ENCODE results near the gene EIF4E3.

Gene EIF4E3

DNA sequence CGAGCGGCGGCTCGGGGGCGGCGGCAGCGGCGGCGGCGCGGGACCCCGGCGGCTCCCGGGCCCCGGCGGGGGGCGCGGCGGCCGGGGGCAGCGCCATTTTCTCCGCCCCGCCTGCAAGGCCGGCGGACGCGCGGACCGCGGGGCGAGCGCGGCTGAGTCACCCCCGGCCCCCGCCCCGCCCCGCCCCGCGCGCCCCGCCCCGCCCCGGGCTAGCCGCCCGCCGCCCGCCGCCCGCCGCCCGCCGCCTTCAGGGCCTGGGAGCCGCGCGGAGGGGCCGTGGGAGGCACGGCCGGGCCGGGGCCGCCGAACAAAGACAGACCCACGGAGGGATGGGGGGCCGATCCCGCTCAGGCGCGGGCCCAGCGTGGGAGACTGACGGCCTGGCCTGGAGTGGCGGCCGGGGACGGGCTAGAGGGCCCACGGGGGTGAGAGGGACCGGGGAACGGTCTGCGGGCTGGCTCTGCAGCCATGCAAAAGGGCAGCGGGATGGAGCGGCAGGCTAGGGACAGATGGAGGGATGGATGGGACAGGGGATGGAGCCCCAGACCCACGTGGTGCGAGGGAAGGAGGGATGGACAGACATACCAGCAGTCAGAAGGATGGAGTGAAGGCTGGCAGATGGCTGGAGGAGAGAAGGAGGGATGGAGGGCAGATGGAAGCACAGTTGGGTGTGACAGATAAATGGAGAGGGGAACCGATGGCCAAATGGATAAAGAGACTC, at the start of gene EIF4E3:
TSS of gene EIF4E3 (minus strand) at position 132 of the 721 bp plus-strand sequence. CDS start at position 97, 35 bp downstream.
- peak; percentile 60 for DNase-seq

DNA sequence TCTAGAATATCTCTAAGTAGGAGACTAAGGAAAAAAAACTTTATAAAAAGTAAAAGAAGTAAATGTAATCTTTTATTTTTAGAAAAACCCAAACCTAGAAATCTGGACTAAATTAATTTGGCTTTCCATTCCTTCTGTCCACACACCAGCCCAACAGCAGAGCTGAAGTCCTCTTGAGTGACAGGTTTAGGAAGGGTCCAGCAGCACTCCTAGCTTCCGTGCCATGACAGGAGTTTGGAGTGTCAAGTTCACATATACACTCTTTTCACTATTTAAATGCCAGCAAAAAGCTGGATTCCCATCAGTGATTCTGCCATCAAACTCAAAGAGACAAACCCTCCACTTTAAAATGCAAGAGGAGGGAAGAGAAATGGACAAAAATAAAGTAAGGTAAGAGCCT, 46.7 kb upstream of the EIF4E3 start:
- DNase-seq = no peak

DNA sequence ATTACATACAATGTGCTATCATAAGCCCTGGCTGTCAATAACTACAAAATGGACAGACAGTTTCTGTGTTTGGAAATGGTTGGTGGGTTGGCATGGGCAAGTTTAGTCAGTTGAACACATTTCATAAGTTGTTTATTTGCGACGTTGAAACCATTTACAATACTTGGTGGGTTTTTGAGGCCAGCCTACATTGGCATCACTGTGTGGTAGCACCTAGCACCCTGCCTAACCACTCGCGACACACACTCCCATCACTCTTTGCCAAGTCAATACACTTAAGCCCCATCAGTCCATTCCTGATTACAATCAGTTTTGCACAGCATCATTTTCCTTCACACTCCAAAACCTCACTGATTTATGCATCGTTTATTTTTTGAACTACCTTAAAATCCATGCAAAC, 45.9 kb upstream of the EIF4E3 start:
- DNase-seq = no peak

DNA sequence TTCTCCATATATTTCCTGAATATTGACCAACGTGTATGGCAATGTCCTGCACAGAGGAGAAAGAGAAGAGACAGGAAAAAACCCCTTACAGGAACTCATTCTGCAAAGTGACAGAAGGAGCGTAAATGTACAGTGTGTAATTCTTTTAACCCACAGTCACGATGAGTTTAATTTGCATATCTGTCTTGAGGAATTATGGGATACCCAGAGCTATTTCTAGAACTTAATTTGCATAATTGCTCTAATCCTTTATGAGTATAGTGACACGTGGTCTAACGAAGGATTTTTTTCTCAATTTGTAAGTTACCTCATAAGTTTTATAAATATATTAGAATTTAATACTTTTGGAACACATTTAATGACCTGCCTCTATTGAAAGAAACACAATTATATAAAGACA, 38.2 kb upstream of the EIF4E3 start:
- no peak for DNase-seq

DNA sequence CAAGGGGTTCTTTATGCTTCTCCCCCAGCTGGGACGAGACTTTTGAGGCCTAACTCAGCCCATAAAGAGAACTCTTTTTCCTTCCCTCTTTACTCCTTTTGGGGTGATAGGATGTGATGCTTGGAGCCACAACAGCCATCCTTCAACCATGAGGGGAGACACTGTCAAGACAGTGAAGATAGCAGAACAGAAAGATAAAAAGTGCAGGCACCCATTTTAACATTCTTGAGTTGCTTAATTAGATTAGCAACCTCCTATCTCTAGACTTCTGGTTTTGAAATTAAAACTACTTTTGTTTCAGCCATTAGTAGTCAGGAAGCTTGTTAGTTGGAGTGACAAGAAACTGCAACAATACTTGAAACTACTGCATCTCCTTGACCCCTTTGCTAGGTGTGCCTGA, 34.9 kb upstream of the EIF4E3 start:
- DNase-seq = no peak

DNA sequence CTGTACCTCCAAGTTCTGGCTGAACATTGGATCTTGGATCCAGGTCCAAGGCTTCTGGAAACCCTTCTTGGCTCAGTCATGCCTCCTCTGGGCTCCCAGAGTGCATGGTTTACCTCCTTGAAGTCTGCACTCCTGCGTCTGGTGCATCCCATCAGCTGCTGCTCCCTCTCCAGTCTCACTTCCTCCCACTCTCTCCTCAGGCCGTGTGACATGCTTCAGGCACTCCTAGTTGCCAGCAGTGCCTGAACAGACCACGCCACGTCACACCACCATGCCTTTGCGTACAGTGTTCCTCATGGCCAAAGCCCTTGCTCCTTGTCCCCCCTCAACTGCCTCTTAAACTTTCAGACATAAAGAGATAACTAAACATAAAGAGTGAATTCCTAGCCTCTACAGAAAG, 34.2 kb upstream of the EIF4E3 start:
- no peak for DNase-seq

DNA sequence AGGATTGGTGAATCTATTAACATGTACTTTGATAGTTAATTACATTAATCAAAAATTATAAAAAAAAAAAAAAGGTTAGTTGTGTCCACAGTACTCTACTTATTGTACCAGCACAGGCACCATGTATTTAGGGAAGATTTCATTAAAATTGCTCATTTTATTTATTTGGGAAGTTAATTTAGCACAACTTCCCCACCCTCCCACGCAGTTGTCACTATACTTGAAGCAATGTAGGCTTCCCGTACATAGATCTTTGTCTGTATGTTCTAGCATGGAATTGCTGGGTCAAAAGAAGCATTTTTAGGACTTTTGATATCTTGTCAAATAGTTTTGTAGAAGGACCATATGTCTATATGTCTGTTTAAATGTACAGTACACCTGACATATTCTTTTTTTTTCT, 32.9 kb upstream of the EIF4E3 start:
- no peak for DNase-seq

DNA sequence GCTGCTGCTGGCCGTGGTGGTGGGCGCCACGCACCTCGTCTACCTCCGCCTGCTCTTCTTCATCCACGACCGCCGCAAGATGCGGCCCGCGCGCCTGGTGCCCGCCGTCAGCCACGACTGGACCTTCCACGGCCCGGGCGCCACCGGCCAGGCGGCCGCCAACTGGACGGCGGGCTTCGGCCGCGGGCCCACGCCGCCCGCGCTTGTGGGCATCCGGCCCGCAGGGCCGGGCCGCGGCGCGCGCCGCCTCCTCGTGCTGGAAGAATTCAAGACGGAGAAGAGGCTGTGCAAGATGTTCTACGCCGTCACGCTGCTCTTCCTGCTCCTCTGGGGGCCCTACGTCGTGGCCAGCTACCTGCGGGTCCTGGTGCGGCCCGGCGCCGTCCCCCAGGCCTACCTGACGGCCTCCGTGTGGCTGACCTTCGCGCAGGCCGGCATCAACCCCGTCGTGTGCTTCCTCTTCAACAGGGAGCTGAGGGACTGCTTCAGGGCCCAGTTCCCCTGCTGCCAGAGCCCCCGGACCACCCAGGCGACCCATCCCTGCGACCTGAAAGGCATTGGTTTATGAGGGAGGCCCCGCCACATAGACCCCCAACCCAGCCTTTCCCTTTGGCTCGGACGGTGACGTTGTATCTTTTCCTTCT, 29.5 kb upstream of the EIF4E3 start:
- DNase-seq = peak; percentile 12

DNA sequence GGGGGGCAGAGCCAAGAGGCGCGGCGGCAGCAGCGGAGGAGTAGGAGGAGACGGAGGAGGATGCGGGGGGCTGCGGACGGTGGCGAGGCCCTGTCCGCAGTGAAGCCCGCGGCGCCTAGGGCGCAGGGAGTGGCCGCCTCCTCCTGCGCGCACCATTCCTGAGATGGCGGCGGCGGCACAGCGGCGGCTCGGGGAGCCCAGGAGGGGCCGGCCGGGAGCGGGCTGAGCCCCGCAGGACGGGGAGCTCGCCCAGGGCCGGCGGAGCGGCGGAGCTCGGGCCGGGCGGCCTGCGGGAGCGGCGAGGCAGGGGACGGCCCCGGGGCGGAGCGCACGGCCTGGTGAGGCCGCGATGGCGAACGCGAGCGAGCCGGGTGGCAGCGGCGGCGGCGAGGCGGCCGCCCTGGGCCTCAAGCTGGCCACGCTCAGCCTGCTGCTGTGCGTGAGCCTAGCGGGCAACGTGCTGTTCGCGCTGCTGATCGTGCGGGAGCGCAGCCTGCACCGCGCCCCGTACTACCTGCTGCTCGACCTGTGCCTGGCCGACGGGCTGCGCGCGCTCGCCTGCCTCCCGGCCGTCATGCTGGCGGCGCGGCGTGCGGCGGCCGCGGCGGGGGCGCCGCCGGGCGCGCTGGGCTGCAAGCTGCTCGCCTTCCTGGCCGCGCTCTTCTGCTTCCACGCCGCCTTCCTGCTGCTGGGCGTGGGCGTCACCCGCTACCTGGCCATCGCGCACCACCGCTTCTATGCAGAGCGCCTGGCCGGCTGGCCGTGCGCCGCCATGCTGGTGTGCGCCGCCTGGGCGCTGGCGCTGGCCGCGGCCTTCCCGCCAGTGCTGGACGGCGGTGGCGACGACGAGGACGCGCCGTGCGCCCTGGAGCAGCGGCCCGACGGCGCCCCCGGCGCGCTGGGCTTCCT, 28.8 kb upstream of the EIF4E3 start, which contains the start of gene GPR27:
TSS of gene GPR27 (plus strand) at position 155 of the 909 bp plus-strand sequence. CDS start at position 350, 195 bp downstream.
- DNase-seq = peak; percentile 62

DNA sequence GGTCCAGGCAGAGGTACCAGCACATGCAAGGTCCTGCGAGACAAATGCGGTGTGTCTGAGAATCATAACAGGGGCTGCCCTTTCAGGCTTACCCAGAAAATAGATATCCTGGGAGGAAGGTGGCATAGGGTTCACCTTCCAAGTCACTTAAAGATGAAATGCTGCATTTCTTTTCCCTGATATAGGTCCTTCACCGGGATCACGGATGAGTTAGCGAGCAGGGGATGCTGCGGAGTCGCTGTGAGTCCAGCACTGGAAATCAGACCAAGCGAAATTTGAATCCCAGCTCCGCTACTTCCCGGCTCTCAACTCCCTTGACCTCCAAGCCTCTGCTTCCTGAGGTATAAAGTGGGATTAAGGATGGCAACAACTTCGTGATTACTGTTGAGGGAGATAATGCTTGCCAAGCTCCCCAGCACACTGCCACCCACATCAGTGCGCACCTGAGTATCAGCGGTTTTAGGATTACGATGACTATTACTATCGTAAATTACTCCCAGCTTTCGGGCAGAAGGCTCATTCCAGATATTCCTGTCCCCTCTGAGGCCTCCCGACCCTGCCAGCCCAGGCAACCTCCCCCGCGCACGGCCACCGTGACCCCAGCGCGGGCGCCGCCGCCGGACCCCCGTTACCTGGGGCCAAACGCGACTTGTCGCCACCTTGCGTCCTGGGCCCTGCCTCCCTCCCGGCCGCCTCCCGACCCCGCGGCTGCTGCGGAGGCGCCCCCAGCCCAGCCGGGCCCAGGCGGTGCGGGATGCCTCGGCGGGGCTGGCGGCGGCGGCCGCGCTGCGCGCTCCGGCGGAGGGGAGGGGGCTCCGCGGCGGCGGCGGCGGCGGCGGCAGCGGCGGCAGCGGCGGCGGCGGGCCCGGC, 27.9 kb upstream of the EIF4E3 start:
- DNase-seq = peak; percentile 14

DNA sequence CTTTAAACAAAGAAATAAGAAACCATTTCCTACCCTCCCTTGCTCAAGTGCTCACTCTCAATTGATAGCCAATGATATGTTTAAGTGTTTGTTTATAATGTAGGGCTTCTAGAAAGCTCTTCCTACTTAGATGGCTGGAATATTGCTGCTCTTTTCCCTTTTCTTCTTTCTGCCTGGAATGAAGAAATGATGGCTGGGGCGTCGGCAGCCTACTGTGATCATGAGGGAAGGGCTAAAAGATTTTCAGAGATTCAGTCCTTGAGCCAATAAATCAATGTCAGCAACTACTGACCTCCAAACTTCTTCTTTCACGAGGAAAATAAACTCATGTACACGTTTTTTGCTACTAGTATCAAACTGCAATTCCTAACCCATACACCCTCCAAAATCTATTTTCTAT, 26.4 kb upstream of the EIF4E3 start:
- no peak for DNase-seq

DNA sequence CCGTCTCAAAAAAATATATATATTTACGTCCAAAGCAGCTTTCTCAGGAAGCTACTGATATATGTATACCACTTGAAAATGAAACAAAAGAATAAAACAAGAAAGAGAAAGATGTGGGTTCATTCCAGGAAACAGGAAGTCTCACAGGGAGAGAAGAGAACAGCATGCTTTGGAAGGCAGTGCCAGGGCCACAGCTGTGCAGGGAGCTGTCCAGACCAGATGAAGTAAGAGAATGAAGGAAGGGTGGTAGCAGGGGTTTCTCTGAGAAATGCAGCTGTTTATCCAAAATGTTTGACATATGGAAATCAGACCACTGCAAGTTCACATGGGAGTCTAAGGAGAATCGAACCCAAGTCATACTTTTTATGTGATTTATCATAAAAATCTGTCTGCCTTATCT, 19.5 kb upstream of the EIF4E3 start:
- DNase-seq = no peak

DNA sequence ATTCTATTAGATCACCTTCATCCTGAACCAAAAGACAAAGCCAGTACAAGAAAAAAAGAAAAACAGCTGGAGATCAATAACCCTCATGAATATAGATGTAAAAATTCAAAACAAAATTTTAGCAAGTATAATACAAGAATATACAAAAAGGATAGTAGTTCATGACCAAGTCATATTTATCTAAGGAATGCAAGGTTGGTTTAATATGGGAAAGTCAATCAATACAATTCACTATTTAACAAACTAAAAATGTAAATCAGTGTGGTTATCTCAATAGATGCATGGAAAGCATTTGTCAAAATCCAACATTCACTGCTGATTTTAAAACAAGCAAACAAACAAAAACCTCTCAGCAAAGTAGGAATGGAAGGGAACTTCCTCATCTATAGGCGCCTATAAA, 17.4 kb upstream of the EIF4E3 start:
- DNase-seq = no peak

DNA sequence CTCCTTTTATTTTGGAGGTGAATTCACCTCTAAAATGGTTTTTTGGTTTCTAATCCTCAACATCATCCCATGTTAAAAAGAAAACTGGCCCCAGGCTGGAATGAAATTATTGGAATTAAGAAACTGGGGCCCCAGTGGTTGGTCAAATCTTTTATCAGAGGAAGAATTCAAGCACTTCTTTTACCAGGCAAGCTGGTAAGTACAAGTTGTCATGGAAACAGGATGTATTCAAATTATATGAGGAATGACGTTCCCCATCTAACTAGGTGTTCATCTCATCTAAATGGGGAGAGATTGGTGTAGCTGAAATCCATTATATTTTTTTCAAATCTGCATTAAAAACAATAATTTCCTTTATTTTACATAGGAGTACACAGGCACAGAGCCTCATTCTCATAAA, 9.7 kb upstream of the EIF4E3 start:
- no peak for DNase-seq

DNA sequence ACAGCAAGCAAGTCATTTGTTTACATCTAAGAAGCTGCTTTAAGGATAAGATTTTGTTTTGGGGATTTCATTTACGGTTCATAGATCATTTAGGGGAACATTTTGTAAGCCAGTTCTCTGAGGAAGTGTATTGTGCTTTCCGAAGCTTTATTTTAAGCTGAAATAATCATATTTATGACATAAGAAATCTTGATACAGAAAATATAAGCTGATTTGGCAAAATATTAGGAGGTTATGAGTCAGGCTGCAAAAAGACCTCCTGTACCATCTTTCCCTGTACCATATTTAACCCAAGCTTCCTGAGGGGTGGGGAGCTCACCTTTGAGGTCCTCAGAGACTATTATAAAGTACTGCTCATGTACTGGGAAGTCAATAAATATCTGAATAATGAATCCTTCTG, 8.1 kb upstream of the EIF4E3 start:
- DNase-seq = no peak

DNA sequence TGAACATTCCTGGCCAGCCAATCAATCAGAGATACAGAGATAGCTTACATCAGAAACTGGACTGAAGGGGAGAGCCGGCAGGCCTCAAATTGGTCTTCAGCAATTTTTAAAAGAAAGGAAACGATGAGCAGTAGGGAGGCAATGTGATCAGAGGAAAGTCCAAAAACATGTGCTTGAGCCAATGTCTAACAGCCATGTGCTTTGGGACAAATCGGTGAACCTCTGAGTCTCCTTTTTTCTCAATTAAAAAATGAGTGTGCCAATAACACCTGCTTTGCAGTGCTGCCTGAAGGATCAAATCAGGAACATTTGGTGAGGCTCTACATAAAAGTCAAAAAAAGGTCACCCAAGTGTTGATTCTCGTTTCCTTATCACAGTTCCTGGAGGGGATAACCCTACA, 7.4 kb upstream of the EIF4E3 start:
- no peak for DNase-seq

DNA sequence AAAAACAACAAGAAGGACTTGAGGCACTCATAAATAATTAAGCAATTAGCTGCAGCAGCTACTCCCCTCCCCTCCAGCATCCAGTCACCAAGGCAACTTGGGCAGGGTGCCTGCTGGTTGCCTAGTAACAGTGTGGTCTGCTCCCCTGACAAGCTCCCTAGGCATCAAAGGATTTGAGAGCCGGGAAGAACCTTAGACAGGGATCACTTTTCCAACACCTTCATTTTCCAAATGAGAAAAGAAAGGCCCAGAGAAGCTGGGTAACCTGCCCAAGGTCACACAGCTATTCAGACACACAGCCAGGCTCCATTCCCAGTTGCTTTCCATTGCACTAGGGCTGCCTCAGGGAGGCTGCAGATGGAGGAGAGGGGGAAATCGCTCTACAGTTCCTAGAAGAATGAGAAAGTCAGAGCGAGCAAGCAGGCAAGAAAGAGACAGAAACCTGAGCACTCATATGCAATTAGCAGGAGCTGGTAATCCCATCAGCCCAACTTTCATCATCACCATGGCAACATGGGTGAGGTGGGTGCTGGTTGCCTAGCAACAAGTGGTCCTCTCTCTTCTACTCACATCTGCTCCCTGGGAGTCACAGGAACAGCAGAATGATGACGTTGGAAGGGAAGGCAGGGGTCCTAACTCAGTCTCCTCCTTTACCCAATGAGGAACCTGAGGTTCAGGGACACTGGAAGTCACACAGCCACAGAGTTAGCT, 3.6 kb upstream of the EIF4E3 start:
- DNase-seq = peak; percentile 79

DNA sequence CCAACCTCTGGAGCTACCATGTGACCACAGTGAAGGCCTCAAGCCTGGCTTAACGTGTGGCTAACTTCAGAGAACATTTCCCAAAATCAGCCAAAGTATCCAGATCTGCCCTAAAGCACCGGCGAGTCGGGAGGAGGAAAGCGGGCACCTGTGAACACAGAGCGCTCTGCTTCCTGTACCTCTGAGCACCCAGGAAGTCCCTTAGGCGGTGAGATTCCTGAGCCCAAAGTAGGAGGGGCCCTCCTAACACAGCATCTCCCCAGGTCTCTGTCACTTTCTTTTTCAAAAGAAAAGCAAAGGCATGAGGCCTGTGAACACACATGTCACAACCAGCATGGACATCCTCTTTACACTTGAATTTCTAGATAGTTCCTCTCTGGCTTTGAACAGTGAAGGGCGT, 944 bp upstream of the EIF4E3 start:
- DNase-seq = no peak

DNA sequence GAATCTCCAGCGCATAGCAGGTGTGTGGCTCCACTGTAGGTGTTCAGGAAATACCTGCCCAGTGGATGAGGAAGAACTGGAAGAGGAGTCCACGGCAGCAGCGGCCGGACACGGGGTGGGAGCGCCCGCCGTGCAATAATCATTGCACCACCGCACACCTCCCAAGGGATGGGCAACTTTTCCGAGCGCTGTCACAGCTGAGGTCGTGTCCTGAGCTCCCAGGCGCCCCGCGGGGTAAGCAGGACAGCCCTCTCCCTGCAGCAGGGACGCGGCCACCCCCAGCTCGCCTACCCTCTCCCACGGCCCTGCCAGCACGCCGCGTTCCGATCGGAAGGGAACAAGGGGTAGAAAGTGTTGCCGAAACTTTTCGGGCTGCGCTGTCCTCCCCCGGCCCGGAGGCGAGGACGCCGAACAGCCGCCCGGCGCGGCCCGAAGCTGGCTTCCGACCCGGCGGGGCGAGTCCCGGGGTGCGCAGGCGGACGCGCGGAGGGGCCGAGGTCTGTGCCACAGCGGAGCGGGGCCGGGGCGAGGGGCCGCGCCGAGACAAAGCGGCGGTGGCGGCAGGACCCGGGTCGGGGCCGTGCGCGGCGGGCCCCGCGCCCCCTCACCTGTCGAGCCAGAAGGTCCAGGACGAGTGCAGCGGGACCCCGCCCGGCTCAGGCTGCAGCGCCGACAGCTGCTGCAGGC, 475 bp downstream of the EIF4E3 start:
- DNase-seq = peak; percentile 41

DNA sequence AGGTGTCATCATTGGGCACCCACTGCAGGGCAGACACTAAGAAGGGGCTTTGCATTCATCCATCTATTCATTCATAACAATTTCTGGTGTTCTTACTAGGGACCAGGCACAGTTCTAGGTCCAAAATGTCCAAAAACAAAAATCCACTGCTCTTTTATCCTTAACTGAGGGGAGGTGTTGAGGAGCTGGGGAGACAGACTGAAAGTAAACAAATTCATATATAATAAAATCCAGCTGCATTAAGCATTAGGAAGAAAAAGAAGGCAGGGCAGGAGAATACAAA, 1.1 kb downstream of the EIF4E3 start:
- no peak for DNase-seq

DNA sequence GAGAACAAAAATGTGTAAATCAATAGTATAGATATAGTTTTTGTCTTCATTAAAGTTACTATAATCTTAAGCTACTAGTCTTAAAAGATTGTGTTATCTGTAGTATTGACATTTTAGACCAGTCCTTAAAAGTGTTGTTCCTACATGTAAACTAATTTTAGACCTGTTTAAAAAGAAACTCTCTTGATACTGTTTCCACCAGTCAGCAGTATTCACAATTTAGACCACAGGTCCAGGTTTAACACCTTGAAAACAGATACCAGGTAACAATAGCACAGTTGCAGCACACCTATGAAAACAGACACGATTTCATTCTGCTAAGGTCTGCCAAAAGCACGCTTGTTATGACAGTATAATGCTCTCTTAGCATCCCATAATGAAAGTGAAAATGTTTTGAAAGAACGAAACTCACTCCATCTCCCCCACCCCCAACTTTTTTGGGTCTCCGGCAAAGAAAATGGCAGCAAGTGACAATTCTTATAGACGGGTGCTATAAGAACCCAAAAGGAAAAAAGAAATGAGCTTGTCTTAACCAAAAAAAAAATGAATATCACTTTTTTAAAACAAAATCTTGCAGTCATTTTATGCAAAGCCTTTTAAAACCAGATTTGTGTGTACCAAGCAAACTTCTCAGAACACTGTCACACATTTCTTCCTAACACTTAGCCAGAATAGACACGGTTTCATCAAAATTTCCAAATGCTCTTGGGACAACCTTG, 1.6 kb downstream of the EIF4E3 start:
- no peak for DNase-seq
